ENCODE measurements around the gene PCDHB1. TPM values are rescaled to one million over a fixed set of nuclear protein-coding genes. Genes with fewer than 3 reads are reported as not detected.
"Not testable (repeated sequence)": the region's sequence is repeated elsewhere in the genome, so short reads cannot be mapped to it uniquely, and the experiment has no call there.

Gene PCDHB1
- total RNA-seq, 1 donor from 2014 or later = not detected

DNA sequence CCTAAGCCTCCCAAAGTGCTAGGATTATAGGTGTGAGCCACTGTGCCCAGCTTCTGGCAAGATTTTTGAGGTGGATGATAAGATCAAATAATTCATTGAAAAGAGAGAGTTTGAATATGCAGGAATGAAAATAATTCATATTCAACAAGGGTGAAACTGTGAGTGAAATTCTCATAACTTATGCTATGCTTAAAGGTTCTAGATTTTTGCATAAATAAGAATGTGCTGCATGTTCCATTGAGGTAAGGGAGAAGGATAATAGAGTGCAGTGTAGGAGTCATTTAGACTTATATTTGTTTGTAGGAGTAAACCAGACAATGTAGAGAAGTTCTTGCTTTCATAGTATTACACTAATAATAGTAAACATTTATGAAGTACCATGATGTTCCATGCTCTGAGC, 31.1 kb downstream of the PCDHB1 start:
- intact Hi-C loops (cut with micrococcal nuclease) = no loop called here

DNA sequence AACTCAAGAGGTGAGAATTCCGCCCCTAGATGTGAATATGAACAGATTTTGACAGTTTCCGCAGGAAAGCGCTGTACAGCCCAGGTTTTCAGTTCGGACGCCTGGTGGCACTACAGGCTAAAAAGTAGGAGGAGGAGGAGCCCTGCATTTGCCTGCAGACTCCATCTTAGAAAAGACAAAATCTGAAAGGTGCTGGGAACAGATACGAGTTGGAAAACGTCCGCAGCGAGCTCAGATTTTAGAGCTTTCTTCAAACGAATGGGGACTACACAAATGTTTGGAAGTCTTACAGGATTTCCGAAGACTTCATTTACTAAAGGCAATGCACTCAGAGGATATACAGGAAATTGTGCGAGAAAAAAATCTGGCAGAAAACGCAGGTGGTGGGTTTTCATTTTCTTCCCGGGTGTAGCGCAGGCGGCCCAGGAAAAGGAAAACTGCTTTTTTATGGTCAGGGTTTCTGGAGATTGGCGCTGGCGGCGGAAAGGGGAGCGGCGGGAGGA, 33.4 kb downstream of the PCDHB1 start:
- intact Hi-C loops (cut with micrococcal nuclease) = no loop called here

DNA sequence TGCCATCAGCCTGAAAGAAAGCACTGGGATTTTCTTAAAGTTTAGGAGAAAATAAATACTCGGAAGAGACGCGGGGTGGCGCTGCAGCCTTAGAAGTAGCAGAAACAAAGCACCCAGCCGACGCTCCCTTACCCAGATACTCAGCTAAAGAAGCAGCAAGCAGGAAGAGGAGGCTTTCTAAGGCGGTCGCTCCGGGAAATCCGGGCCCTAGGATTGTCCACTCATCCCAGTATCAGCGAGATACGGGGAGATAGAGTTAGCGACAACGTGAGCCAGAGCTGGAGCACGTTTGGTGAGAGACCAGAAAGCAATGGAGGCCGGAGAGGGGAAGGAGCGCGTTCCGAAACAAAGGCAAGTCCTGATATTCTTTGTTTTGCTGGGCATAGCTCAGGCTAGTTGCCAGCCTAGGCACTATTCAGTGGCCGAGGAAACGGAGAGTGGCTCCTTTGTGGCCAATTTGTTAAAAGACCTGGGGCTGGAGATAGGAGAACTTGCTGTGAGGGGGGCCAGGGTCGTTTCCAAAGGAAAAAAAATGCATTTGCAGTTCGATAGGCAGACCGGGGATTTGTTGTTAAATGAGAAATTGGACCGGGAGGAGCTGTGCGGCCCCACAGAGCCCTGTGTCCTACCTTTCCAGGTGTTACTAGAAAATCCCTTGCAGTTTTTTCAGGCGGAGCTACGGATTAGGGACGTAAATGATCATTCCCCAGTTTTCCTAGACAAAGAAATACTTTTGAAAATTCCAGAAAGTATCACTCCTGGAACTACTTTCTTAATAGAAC, 43.5 kb downstream of the PCDHB1 start, which contains the start of gene PCDHB2:
PCDHB2 (plus strand) TSS at position 135 of the 782 bp plus-strand sequence; CDS start at position 311, 176 bp downstream.
- intact Hi-C loops (cut with micrococcal nuclease) = no loop called here

- intact Hi-C loops (cut with micrococcal nuclease) = no loop called here
Measured at GRCh38 chr5:141095263-141095641, 44.1 kb downstream of the PCDHB1 start.

DNA sequence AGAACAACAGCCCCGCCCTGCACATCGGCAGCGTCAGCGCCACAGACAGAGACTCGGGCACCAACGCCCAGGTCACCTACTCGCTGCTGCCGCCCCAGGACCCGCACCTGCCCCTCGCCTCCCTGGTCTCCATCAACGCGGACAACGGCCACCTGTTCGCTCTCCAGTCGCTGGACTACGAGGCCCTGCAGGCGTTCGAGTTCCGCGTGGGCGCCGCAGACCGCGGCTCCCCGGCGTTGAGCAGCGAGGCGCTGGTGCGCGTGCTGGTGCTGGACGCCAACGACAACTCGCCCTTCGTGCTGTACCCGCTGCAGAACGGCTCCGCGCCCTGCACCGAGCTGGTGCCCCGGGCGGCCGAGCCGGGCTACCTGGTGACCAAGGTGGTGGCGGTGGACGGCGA, 45.0 kb downstream of the PCDHB1 start:
- intact Hi-C loops (cut with micrococcal nuclease) = not testable (repeated sequence)

- intact Hi-C loops (cut with micrococcal nuclease) = not testable (repeated sequence)
Measured at GRCh38 chr5:141096586-141096985, 45.4 kb downstream of the PCDHB1 start.

- intact Hi-C loops (cut with micrococcal nuclease) = no loop called here
Measured at GRCh38 chr5:141100243-141100805, 49.1 kb downstream of the PCDHB1 start, which contains the start of gene PCDHB3. Gene PCDHB3 (plus strand): TSS chr5:141100473. CDS start chr5:141100650, 177 bp downstream.

- intact Hi-C loops (cut with micrococcal nuclease) = no loop called here
Measured at GRCh38 chr5:141101059-141101458, 49.9 kb downstream of the PCDHB1 start.

DNA sequence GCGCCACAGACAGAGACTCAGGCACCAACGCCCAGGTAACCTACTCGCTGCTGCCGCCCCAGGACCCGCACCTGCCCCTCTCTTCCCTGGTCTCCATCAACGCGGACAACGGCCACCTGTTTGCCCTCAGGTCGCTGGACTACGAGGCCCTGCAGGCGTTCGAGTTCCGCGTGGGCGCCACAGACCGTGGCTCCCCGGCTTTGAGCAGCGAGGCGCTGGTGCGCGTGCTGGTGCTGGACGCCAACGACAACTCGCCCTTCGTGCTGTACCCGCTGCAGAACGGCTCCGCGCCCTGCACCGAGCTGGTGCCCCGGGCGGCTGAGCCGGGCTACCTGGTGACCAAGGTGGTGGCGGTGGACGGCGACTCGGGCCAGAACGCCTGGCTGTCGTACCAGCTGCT, 50.9 kb downstream of the PCDHB1 start:
- intact Hi-C loops (cut with micrococcal nuclease) = not testable (repeated sequence)

DNA sequence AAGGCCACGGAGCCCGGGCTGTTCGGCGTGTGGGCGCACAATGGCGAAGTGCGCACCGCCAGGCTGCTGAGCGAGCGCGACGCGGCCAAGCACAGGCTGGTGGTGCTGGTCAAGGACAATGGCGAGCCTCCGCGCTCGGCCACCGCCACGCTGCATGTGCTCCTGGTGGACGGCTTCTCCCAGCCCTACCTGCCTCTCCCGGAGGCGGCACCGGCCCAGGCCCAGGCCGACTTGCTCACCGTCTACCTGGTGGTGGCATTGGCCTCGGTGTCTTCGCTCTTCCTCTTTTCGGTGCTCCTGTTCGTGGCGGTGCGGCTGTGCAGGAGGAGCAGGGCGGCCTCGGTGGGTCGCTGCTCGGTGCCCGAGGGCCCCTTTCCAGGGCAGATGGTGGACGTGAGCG, 51.3 kb downstream of the PCDHB1 start:
- intact Hi-C loops (cut with micrococcal nuclease) = not testable (repeated sequence)

DNA sequence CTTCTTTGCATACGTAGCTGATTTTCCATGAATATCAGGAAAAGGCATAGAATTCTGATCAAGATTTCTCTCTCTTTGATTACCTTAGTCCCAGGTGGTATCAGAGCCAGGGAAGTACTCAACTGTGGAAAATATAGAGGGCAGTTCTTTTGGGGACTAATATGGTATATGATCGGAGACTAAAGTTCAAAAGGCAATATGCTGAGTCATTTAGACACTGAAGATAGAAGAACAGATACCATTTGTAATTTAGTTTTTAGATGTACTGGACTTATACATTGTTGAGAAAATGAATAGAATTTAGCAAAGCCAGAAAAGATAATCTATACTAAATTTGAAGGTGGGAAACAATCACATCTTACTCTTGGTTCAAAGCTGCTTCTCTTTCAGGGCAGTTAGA, 54.2 kb downstream of the PCDHB1 start:
- intact Hi-C loops (cut with micrococcal nuclease) = no loop called here

Other genes with a start within 250 kb of the PCDHB1 start
- gene PCDHA4, start 244.3 kb upstream of the PCDHB1 start, total RNA-seq = not detected in 2 replicates
- gene PCDHA5, start 229.8 kb upstream of the PCDHB1 start, total RNA-seq = not detected in 2 replicates
- gene PCDHA6, start 223.4 kb upstream of the PCDHB1 start, total RNA-seq = not detected in 2 replicates
- gene PCDHA7, start 217.1 kb upstream of the PCDHB1 start, total RNA-seq = not detected in 2 replicates
- not detected in 2 replicates for gene PCDHA8, start 210.2 kb upstream of the PCDHB1 start, total RNA-seq
- gene PCDHA9, start 203.0 kb upstream of the PCDHB1 start, total RNA-seq = not detected in 2 replicates
- not detected in 2 replicates for gene PCDHA10, start 195.5 kb upstream of the PCDHB1 start, total RNA-seq
- gene PCDHA11, start 182.4 kb upstream of the PCDHB1 start, total RNA-seq = not detected in 2 replicates
- not detected in 2 replicates for gene PCDHA12, start 176.1 kb upstream of the PCDHB1 start, total RNA-seq
- not detected in 2 replicates for gene PCDHA13, start 169.2 kb upstream of the PCDHB1 start, total RNA-seq
- not detected in 2 replicates for gene PCDHAC1, start 125.1 kb upstream of the PCDHB1 start, total RNA-seq
- gene PCDHAC2, start 84.9 kb upstream of the PCDHB1 start, total RNA-seq = not detected in 2 replicates
- gene PCDHB2, start 43.2 kb downstream of the PCDHB1 start, total RNA-seq = 0.09 and 0.14 TPM in 2 replicates
- gene PCDHB3, start 49.1 kb downstream of the PCDHB1 start, total RNA-seq = not detected in 2 replicates
- gene PCDHB4, start 70.4 kb downstream of the PCDHB1 start, total RNA-seq = not detected in 2 replicates
- gene PCDHB5, start 83.8 kb downstream of the PCDHB1 start, total RNA-seq = not detected in 2 replicates
- not detected in 2 replicates for gene PCDHB6, start 98.7 kb downstream of the PCDHB1 start, total RNA-seq
- not detected in 2 replicates for gene PCDHB7, start 121.3 kb downstream of the PCDHB1 start, total RNA-seq
- not detected in 2 replicates for gene PCDHB8, start 126.4 kb downstream of the PCDHB1 start, total RNA-seq
- gene PCDHB16, start 131.0 kb downstream of the PCDHB1 start, total RNA-seq = not detected in 2 replicates
- not detected in 2 replicates for gene PCDHB9, start 135.8 kb downstream of the PCDHB1 start, total RNA-seq
- not detected in 2 replicates for gene PCDHB10, start 141.0 kb downstream of the PCDHB1 start, total RNA-seq
- not detected in 2 replicates for gene PCDHB11, start 148.3 kb downstream of the PCDHB1 start, total RNA-seq
- gene PCDHB12, start 157.3 kb downstream of the PCDHB1 start, total RNA-seq = not detected in 2 replicates
- not detected in 2 replicates for gene PCDHB13, start 162.5 kb downstream of the PCDHB1 start, total RNA-seq
- not detected in 2 replicates for gene PCDHB14, start 172.0 kb downstream of the PCDHB1 start, total RNA-seq
- not detected in 2 replicates for gene PCDHB15, start 194.0 kb downstream of the PCDHB1 start, total RNA-seq

Measured in T-helper 2 cell treated with Interferon-gamma antibody and Interleukin-4, amounts not matched to agents 100 ng/mL and 5 ng/mL, for 36 hours (primary cell).